ENCODE results near the gene TTLL1. TPM values are rescaled to one million over a fixed set of nuclear protein-coding genes. Genes with fewer than 3 reads are reported as not detected.

TTLL1 gene
- total and polyA plus RNA-seq, 2 donors from 2014 or later, result 8.4 to 11.5 TPM

- intact Hi-C loops (cut with DNase I), result no loop called here
- Histone ChIP-seq H3K4me3 (ENCODE audit: low read length in 3 of 3) (no peak overlapping the region), H3K9ac (ENCODE audit: low read length in 3 of 3) (no peak overlapping the region), H3K4me1 (ENCODE audit: control insufficient read depth in 2 of 3, insufficient read depth in 2 of 3, low read depth in 1 of 3, low read length in 3 of 3) (peaks cover 0 to 4% (median 0%) of the 10 kb centered on the region in 3 donors), H3K9me3 (ENCODE audit: control insufficient read depth in 2 of 3, insufficient read depth in 1 of 3, low read length in 3 of 3) (no peaks in the 10 kb centered on the region), H3K27me3 (ENCODE audit: control insufficient read depth, insufficient read depth, low read length) (no peaks in the 10 kb centered on the region), H3K36me3 (ENCODE audit: control insufficient read depth in 2 of 3, insufficient read depth in 3 of 3, low read length in 3 of 3) (no peaks in the 10 kb centered on the region), H3K27ac (ENCODE audit: low read depth in 2 of 2, low read length in 2 of 2) (no peak overlapping the region)
- no peak for TF ChIP-seq CTCF (IDR thresholded peaks at IDR 0.05; ENCODE audit: borderline replicate concordance, extremely low read depth, insufficient read depth)
- FAIRE-seq (no peak), DNase-seq (no peak)
Observed at GRCh38 chr22:43118953-43119458, 29.8 kb upstream of the TTLL1 start.

GRCh38 chr22:43118024-43118849 is 29.0 kb upstream of the TTLL1 start:
- peaks cover 0 to 4% (median 0%) of the 10 kb centered on the region in 3 donors for H3K4me1 ChIP-seq (ENCODE audit: control insufficient read depth in 2 of 3, insufficient read depth in 2 of 3, low read depth in 1 of 3, low read length in 3 of 3)
- H3K9ac ChIP-seq (ENCODE audit: low read length in 3 of 3), result no peak overlapping the region
- FAIRE-seq, result no peak
- no peak for DNase-seq
- H3K36me3 ChIP-seq (ENCODE audit: control insufficient read depth in 2 of 3, insufficient read depth in 3 of 3, low read length in 3 of 3), result no peaks in the 10 kb centered on the region
- no peak overlapping the region for H3K4me3 ChIP-seq (ENCODE audit: low read length in 3 of 3)
- H3K9me3 ChIP-seq (ENCODE audit: control insufficient read depth in 2 of 3, insufficient read depth in 1 of 3, low read length in 3 of 3), result no peaks in the 10 kb centered on the region
- intact Hi-C loops (cut with DNase I), result no loop called here
- no peak for TF ChIP-seq CTCF (IDR thresholded peaks at IDR 0.05; ENCODE audit: borderline replicate concordance, extremely low read depth, insufficient read depth)
- H3K27me3 ChIP-seq (ENCODE audit: control insufficient read depth, insufficient read depth, low read length), result no peaks in the 10 kb centered on the region
- no peak overlapping the region for H3K27ac ChIP-seq (ENCODE audit: low read depth in 2 of 2, low read length in 2 of 2)

GRCh38 chr22:43116932-43117331 is 27.7 kb upstream of the TTLL1 start:
- H3K4me1 ChIP-seq (ENCODE audit: control insufficient read depth in 2 of 3, insufficient read depth in 2 of 3, low read depth in 1 of 3, low read length in 3 of 3), result peaks cover 0 to 4% (median 0%) of the 10 kb centered on the region in 3 donors
- no peak overlapping the region for H3K9ac ChIP-seq (ENCODE audit: low read length in 3 of 3)
- no peaks in the 10 kb centered on the region for H3K36me3 ChIP-seq (ENCODE audit: control insufficient read depth in 2 of 3, insufficient read depth in 3 of 3, low read length in 3 of 3)
- no peak for TF ChIP-seq CTCF (IDR thresholded peaks at IDR 0.05; ENCODE audit: borderline replicate concordance, extremely low read depth, insufficient read depth)
- H3K4me3 ChIP-seq (ENCODE audit: low read length in 3 of 3), result no peak overlapping the region
- intact Hi-C loops (cut with DNase I), result no loop called here
- no peak for FAIRE-seq
- no peak overlapping the region for H3K27ac ChIP-seq (ENCODE audit: low read depth in 2 of 2, low read length in 2 of 2)
- DNase-seq, result no peak
- H3K9me3 ChIP-seq (ENCODE audit: control insufficient read depth in 2 of 3, insufficient read depth in 1 of 3, low read length in 3 of 3), result no peaks in the 10 kb centered on the region
- no peaks in the 10 kb centered on the region for H3K27me3 ChIP-seq (ENCODE audit: control insufficient read depth, insufficient read depth, low read length)
